HCT116 (cell line): ENCODE data around the gene ARMC3. TPM values are rescaled to one million over a fixed set of nuclear protein-coding genes. Genes with fewer than 3 reads are reported as not detected.
"Not testable (repeated sequence)": the region's sequence is repeated elsewhere in the genome, so short reads cannot be mapped to it uniquely, and the experiment has no call there.

Source experiments
- ATAC-seq: fragments of 200-7000 bp; cut with Tn5 transposase; 2 replicates; pipeline ENCODE4 v1.9.1; 2020; ENCODE audit warnings: mild to moderate bottlenecking, moderate library complexity
- BruUV-seq: library from RNA; stranded (reverse); fragments of 400-500 nt; replicated peaks from 2 replicates; lab custom pipeline; 2021; lab: Mats Ljungman, UMichigan
- CTCF ChIA-PET: fragments of 300-600 bp; sonication (Branson Sonifier 250); formaldehyde crosslinking; loops from one replicate; lab custom pipeline; 2021; ENCODE audit warnings: antibody characterized with exemption; lab: Charles Lee
- POLR2A ChIA-PET: fragments of 300-600, 350-600 bp; sonication (Branson Sonifier 250); formaldehyde crosslinking; loops from one replicate; lab custom pipeline; 2021; ENCODE audit warnings: antibody characterized with exemption; lab: Charles Lee
- RAD21 ChIA-PET, 2 experiments: fragments of 300-600 bp; sonication (Branson Sonifier 250); formaldehyde crosslinking; loops; one replicate each; lab custom pipeline; 2023; ENCODE audit warnings: low total read pairs in 2 of 2; ENCODE audit not compliant: uncharacterized antibody in 2 of 2, unreplicated experiment in 2 of 2, low non-redundant PET in 1 of 2; lab: Charles Lee
- DNase-seq: peaks from one replicate; pipeline ENCODE4 v3.0.0-alpha.2; 2010; ENCODE audit warnings: low read depth, low spot score
- H2AFZ ChIP-seq: fragments of 200-600 bp; shearing (Covaris generic), sonication (generic); 2 replicates; pipeline ENCODE4 v1.6.1; 2017; ENCODE audit warnings: low read depth, mixed run types, mixed read lengths, antibody characterized with exemption, low read length; ENCODE audit not compliant: poor library complexity, severe bottlenecking
- H3K27ac ChIP-seq: 2 replicates; pipeline ENCODE4 v1.5.1; 2012; ENCODE audit warnings: low read depth, low read length
- H3K27me3 ChIP-seq: fragments of 200-600 bp; sonication (generic); 2 replicates; pipeline ENCODE4 v1.6.1; 2016; ENCODE audit warnings: mixed run types, low read length, mixed read lengths; ENCODE audit not compliant: insufficient read depth
- H3K36me3 ChIP-seq, 2 experiments: fragments of 200-500 bp in 1 of 2; fragments of 200-600 bp in 1 of 2; sonication (Bioruptor generic) in 1 of 2; sonication (generic) in 1 of 2; 2 replicates each; pipeline versions ENCODE4 v1.5.1 to v1.6.1; 2014 to 2016; ENCODE audit warnings: low read length in 2 of 2, inconsistent platforms in 1 of 2, mixed read lengths in 1 of 2, mixed run types in 1 of 2; ENCODE audit not compliant: insufficient read depth in 2 of 2, control insufficient read depth in 1 of 2
- H3K4me1 ChIP-seq, 2 experiments: fragments of 200-600 bp in 1 of 2; sonication (generic) in 1 of 2; 2 replicates each; pipeline versions ENCODE4 v1.5.1 to v1.6.1; 2012 to 2017; ENCODE audit warnings: low read length in 2 of 2, inconsistent platforms in 1 of 2, mild to moderate bottlenecking in 1 of 2, mixed read lengths in 1 of 2, mixed run types in 1 of 2, moderate library complexity in 1 of 2; ENCODE audit not compliant: insufficient read depth in 2 of 2, control insufficient read depth in 1 of 2
- H3K4me2 ChIP-seq: fragments of 200-600 bp; sonication (generic); 2 replicates; pipeline ENCODE4 v1.6.1; 2017; ENCODE audit warnings: mixed run types, low read length, mixed read lengths
- H3K4me3 ChIP-seq, 2 experiments: fragments of 200-600 bp in 1 of 2; sonication (generic) in 1 of 2; replicated peaks in 1 of 2; 2 replicates each; pipeline ENCODE4 v1.5.1; 2011 to 2016; ENCODE audit warnings: low read length in 2 of 2, control low read depth in 1 of 2, low read depth in 1 of 2, mild to moderate bottlenecking in 1 of 2, mixed read lengths in 1 of 2, mixed run types in 1 of 2
- H3K79me2 ChIP-seq: fragments of 200-600 bp; sonication (generic); 2 replicates; pipeline ENCODE4 v1.6.1; 2017; ENCODE audit warnings: mild to moderate bottlenecking, mixed run types, low read length, moderate library complexity, mixed read lengths; ENCODE audit not compliant: insufficient read depth
- H3K9ac ChIP-seq: fragments of 200-600 bp; sonication (generic); 2 replicates; pipeline ENCODE4 v1.6.1; 2016; ENCODE audit warnings: low read length, mixed read lengths
- H3K9me2 ChIP-seq: fragments of 200-600 bp; sonication (generic), shearing (Covaris generic); 2 replicates; pipeline ENCODE4 v1.6.1; 2017; ENCODE audit warnings: mixed run types, mild to moderate bottlenecking, moderate library complexity; ENCODE audit not compliant: insufficient read depth
- H3K9me3 ChIP-seq, 2 experiments: fragments of 200-500 bp in 1 of 2; fragments of 200-600 bp in 1 of 2; sonication (Bioruptor generic) in 1 of 2; sonication (generic) in 1 of 2; 2 replicates each; pipeline ENCODE4 v1.6.1; 2014 to 2017; ENCODE audit warnings: low read length in 2 of 2, mixed read lengths in 2 of 2, inconsistent platforms in 1 of 2, low read depth in 1 of 2, mild to moderate bottlenecking in 1 of 2, mixed run types in 1 of 2, moderate library complexity in 1 of 2; ENCODE audit not compliant: control insufficient read depth in 1 of 2, insufficient read depth in 1 of 2
- H4K20me1 ChIP-seq: fragments of 200-600 bp; sonication (generic), shearing (Covaris generic); 2 replicates; pipeline ENCODE4 v1.6.1; 2017; ENCODE audit warnings: mixed run types, mild to moderate bottlenecking, moderate library complexity; ENCODE audit not compliant: insufficient read depth
- CEBPB ChIP-seq: IDR thresholded peaks from 2 replicates; pipeline ENCODE4 v1.6.1; 2012; ENCODE audit warnings: low read depth
- ELF1 ChIP-seq: IDR thresholded peaks from 2 replicates; pipeline ENCODE4 v1.6.1; 2012; ENCODE audit warnings: low read depth, borderline replicate concordance
- EZH2 ChIP-seq: fragments of 200-600 bp; sonication (generic); IDR thresholded peaks from 2 replicates; pipeline ENCODE4 v1.6.1; 2017; ENCODE audit warnings: antibody characterized with exemption, mixed run types
- EZH2phosphoT487 ChIP-seq: fragments of 200-600 bp; IDR thresholded peaks from 2 replicates; pipeline ENCODE4 v1.6.1; 2018; ENCODE audit warnings: antibody characterized with exemption, borderline replicate concordance
- REST ChIP-seq: IDR thresholded peaks from 2 replicates; pipeline ENCODE4 v1.6.1; 2012; ENCODE audit warnings: low read depth
- SIN3A ChIP-seq: IDR thresholded peaks from 2 replicates; pipeline ENCODE4 v1.6.1; 2012; ENCODE audit warnings: low read depth
- SP1 ChIP-seq: IDR thresholded peaks from 2 replicates; pipeline ENCODE4 v1.6.1; 2012; ENCODE audit warnings: low read depth
- SRF ChIP-seq: IDR thresholded peaks from 2 replicates; pipeline ENCODE4 v1.6.1; 2012; ENCODE audit warnings: low read depth
- intact Hi-C: fragments of 100-400 bp; cut with micrococcal nuclease; formaldehyde crosslinking; loops from 2 replicates; pipeline ENCODE4 v1.10.0; 2022
- total RNA-seq: library from RNA; stranded (reverse); gene quantifications from one replicate; pipeline ENCODE4 v1.2.1, GENCODE V29; 2021; ENCODE audit not compliant: unreplicated experiment
- TF ChIP-seq, protein P1 (sequence below): IDR thresholded peaks from 2 replicates; pipeline ENCODE4 v1.6.1; 2011; ENCODE audit warnings: mild to moderate bottlenecking, low read length, moderate library complexity; ENCODE audit not compliant: insufficient replicate concordance; ENCODE audit errors: extremely low read depth
- TF ChIP-seq, protein P2 (sequence below), 3 experiments: fragments of 200-600 bp in 1 of 3; sonication (generic) in 1 of 3; IDR thresholded peaks in 2 of 3; conservative IDR thresholded peaks in 1 of 3; 2 replicates each; pipeline ENCODE4 v1.5.1; 2012 to 2017; ENCODE audit warnings: low read depth in 2 of 3, low read length in 2 of 3, antibody characterized with exemption in 1 of 3, borderline replicate concordance in 1 of 3, control low read depth in 1 of 3, mild to moderate bottlenecking in 1 of 3, mixed read lengths in 1 of 3, mixed run types in 1 of 3, moderate library complexity in 1 of 3; ENCODE audit not compliant: insufficient read depth in 1 of 3

The ARMC3 gene
- total RNA-seq, 1 experiment from 2014 or later: 2.6 TPM

- Histone ChIP-seq H3K79me2 (no peaks in the 10 kb centered on the region), H3K27ac (no peak overlapping the region), H3K9me2 (no peaks in the 10 kb centered on the region), H3K9ac (no peak overlapping the region), H2AFZ (no peak overlapping the region), H3K4me2 (no peak overlapping the region)
- no peak for ATAC-seq
- TF ChIP-seq SIN3A (no peak), EZH2 (no peak), ELF1 (no peak), SP1 (no peak), EZH2phosphoT487 (no peak), SRF (no peak), CEBPB (no peak), REST (no peak)
- TF ChIP-seq, protein P1, sequence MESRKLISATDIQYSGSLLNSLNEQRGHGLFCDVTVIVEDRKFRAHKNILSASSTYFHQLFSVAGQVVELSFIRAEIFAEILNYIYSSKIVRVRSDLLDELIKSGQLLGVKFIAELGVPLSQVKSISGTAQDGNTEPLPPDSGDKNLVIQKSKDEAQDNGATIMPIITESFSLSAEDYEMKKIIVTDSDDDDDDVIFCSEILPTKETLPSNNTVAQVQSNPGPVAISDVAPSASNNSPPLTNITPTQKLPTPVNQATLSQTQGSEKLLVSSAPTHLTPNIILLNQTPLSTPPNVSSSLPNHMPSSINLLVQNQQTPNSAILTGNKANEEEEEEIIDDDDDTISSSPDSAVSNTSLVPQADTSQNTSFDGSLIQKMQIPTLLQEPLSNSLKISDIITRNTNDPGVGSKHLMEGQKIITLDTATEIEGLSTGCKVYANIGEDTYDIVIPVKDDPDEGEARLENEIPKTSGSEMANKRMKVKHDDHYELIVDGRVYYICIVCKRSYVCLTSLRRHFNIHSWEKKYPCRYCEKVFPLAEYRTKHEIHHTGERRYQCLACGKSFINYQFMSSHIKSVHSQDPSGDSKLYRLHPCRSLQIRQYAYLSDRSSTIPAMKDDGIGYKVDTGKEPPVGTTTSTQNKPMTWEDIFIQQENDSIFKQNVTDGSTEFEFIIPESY: no peak
- TF ChIP-seq, protein P2, sequence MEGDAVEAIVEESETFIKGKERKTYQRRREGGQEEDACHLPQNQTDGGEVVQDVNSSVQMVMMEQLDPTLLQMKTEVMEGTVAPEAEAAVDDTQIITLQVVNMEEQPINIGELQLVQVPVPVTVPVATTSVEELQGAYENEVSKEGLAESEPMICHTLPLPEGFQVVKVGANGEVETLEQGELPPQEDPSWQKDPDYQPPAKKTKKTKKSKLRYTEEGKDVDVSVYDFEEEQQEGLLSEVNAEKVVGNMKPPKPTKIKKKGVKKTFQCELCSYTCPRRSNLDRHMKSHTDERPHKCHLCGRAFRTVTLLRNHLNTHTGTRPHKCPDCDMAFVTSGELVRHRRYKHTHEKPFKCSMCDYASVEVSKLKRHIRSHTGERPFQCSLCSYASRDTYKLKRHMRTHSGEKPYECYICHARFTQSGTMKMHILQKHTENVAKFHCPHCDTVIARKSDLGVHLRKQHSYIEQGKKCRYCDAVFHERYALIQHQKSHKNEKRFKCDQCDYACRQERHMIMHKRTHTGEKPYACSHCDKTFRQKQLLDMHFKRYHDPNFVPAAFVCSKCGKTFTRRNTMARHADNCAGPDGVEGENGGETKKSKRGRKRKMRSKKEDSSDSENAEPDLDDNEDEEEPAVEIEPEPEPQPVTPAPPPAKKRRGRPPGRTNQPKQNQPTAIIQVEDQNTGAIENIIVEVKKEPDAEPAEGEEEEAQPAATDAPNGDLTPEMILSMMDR (IDR thresholded peaks at IDR 0.05 in 2 of 3, conservative IDR thresholded peaks at IDR 0.05 in 1 of 3; ENCODE audit: borderline replicate concordance in 1 of 3, insufficient read depth in 1 of 3, low read depth in 2 of 3, low read length in 2 of 3): no peak
- TF ChIP-seq, all 23 proteins: peak for 0
- ChIA-PET CTCF (no interaction called here), POLR2A (no interaction called here), RAD21 (no interaction called here)
- DNase-seq: no peak
- Histone ChIP-seq H3K9me3 (peaks cover 0 to 7% of the 10 kb centered on the region in 2 experiments; a peak in 2 of 4 replicates), H4K20me1 (no peaks in the 10 kb centered on the region), H3K27me3 (no peaks in the 10 kb centered on the region), H3K4me3 (no peak overlapping the region), H3K4me1 (no peaks in the 10 kb centered on the region), H3K36me3 (no peaks in the 10 kb centered on the region)
- no TSS peak for BruUV-seq
- intact Hi-C loops: no loop called here
Measured at GRCh38 chr10:22908837-22909236, 19.0 kb upstream of the ARMC3 start.

GRCh38 chr10:22909673-22910072, 18.2 kb upstream of the ARMC3 start:
- DNase-seq, POLR2A ChIA-PET, intact Hi-C loops, H3K36me3 ChIP-seq, H3K9me3 ChIP-seq, H3K4me1 ChIP-seq, RAD21 ChIA-PET, H3K4me3 ChIP-seq, H3K27me3 ChIP-seq, H2AFZ ChIP-seq, H3K79me2 ChIP-seq, H3K9ac ChIP-seq, H3K4me2 ChIP-seq, CTCF ChIA-PET, H4K20me1 ChIP-seq, H3K27ac ChIP-seq, H3K9me2 ChIP-seq, BruUV-seq, ATAC-seq: not testable (repeated sequence)
